Measurements from ENCODE around the gene COL21A1.

Gene COL21A1

GRCh38 chr6:56151609-56152224, 95.7 kb downstream of the COL21A1 start:
- H2AFZ ChIP-seq (ENCODE audit: low read depth, low read length), result no peak overlapping the region
- H3K36me3 ChIP-seq (ENCODE audit: insufficient read depth, low read length), result no peaks in the 10 kb centered on the region
- no peak overlapping the region for H3K9ac ChIP-seq (ENCODE audit: low read depth, low read length)
- H3K79me2 ChIP-seq (ENCODE audit: insufficient read depth, low read length), result no peaks in the 10 kb centered on the region
- ATAC-seq (ENCODE audit: insufficient read depth, low read depth) (no peak), DNase-seq (no peak)
- no peaks in the 10 kb centered on the region for H3K4me1 ChIP-seq (ENCODE audit: insufficient read depth, low read length)
- no peak overlapping the region for H3K27ac ChIP-seq (ENCODE audit: low read length)
- no peaks in the 10 kb centered on the region for H3K9me3 ChIP-seq (ENCODE audit: insufficient read depth, low read length, severe bottlenecking)
- no peaks in the 10 kb centered on the region for H3K27me3 ChIP-seq (ENCODE audit: insufficient read depth, low read length, poor library complexity)
- H4K20me1 ChIP-seq (ENCODE audit: insufficient read depth, low read length), result no peaks in the 10 kb centered on the region
- no peak overlapping the region for H3K4me2 ChIP-seq (ENCODE audit: insufficient read depth, low read length)
- H3K4me3 ChIP-seq (ENCODE audit: low read depth in 1 of 2, low read length in 2 of 2), result no peak overlapping the region
- no peak for TF ChIP-seq EZH2 (IDR thresholded peaks at IDR 0.05; ENCODE audit: borderline replicate concordance, low read depth, low read length, severe bottlenecking)
- TF ChIP-seq, protein P1, sequence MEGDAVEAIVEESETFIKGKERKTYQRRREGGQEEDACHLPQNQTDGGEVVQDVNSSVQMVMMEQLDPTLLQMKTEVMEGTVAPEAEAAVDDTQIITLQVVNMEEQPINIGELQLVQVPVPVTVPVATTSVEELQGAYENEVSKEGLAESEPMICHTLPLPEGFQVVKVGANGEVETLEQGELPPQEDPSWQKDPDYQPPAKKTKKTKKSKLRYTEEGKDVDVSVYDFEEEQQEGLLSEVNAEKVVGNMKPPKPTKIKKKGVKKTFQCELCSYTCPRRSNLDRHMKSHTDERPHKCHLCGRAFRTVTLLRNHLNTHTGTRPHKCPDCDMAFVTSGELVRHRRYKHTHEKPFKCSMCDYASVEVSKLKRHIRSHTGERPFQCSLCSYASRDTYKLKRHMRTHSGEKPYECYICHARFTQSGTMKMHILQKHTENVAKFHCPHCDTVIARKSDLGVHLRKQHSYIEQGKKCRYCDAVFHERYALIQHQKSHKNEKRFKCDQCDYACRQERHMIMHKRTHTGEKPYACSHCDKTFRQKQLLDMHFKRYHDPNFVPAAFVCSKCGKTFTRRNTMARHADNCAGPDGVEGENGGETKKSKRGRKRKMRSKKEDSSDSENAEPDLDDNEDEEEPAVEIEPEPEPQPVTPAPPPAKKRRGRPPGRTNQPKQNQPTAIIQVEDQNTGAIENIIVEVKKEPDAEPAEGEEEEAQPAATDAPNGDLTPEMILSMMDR (IDR thresholded peaks at IDR 0.05; ENCODE audit: borderline replicate concordance, extremely low read depth, low read length, poor library complexity, severe bottlenecking), result no peak

DNA sequence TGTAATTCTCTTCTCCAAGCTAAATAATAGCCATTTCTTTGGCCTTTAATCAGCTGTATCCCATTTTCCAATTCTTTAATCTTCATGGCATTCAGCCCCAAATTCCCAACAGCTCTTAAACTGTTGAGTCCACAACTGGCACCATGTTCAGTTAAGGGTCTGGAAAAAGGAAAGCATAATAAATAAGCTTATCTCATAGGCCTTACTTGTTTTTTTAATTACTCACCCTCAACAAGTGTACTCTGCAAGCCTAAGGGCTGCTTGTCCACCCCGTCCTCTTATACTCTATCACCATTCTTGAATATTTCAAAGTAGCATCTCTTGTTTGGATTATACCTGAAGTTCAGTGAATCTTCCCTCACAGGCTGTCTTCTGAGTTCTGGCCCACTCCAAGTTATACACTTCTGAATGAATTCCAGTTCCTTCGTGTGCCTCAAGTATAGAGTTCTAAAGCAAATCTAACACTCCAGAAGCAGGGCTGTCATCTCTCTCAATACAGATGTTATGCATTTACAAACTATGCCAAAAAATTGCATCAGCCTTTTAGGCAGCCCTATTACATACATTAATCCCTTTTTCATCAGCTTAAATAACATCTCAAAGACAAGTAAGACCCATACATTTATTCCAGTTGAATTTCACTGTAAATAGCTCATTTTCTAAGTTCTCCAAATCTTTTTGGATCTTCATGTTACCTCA, 98.7 kb downstream of the COL21A1 start:
- Histone ChIP-seq H3K9me3 (ENCODE audit: insufficient read depth, low read length, severe bottlenecking) (no peaks in the 10 kb centered on the region), H3K4me2 (ENCODE audit: insufficient read depth, low read length) (no peak overlapping the region), H3K36me3 (ENCODE audit: insufficient read depth, low read length) (no peaks in the 10 kb centered on the region), H3K4me3 (ENCODE audit: low read depth in 1 of 2, low read length in 2 of 2) (no peak overlapping the region), H3K79me2 (ENCODE audit: insufficient read depth, low read length) (no peaks in the 10 kb centered on the region), H3K27ac (ENCODE audit: low read length) (no peak overlapping the region), H4K20me1 (ENCODE audit: insufficient read depth, low read length) (no peaks in the 10 kb centered on the region), H3K27me3 (ENCODE audit: insufficient read depth, low read length, poor library complexity) (no peaks in the 10 kb centered on the region), H2AFZ (ENCODE audit: low read depth, low read length) (no peak overlapping the region), H3K9ac (ENCODE audit: low read depth, low read length) (no peak overlapping the region), H3K4me1 (ENCODE audit: insufficient read depth, low read length) (no peaks in the 10 kb centered on the region)
- ATAC-seq (ENCODE audit: insufficient read depth, low read depth) (no peak), DNase-seq (no peak)
- TF ChIP-seq EZH2 (IDR thresholded peaks at IDR 0.05; ENCODE audit: borderline replicate concordance, low read depth, low read length, severe bottlenecking), result no peak
- TF ChIP-seq, protein P1 (IDR thresholded peaks at IDR 0.05; ENCODE audit: borderline replicate concordance, extremely low read depth, low read length, poor library complexity, severe bottlenecking), result no peak

GRCh38 chr6:56147766-56148165, 99.6 kb downstream of the COL21A1 start:
- Histone ChIP-seq H3K4me2 (ENCODE audit: insufficient read depth, low read length) (no peak overlapping the region), H2AFZ (ENCODE audit: low read depth, low read length) (no peak overlapping the region), H3K27ac (ENCODE audit: low read length) (no peak overlapping the region), H3K36me3 (ENCODE audit: insufficient read depth, low read length) (no peaks in the 10 kb centered on the region), H4K20me1 (ENCODE audit: insufficient read depth, low read length) (no peaks in the 10 kb centered on the region), H3K9ac (ENCODE audit: low read depth, low read length) (no peak overlapping the region), H3K9me3 (ENCODE audit: insufficient read depth, low read length, severe bottlenecking) (no peaks in the 10 kb centered on the region), H3K27me3 (ENCODE audit: insufficient read depth, low read length, poor library complexity) (no peaks in the 10 kb centered on the region), H3K79me2 (ENCODE audit: insufficient read depth, low read length) (no peaks in the 10 kb centered on the region), H3K4me1 (ENCODE audit: insufficient read depth, low read length) (no peaks in the 10 kb centered on the region), H3K4me3 (ENCODE audit: low read depth in 1 of 2, low read length in 2 of 2) (no peak overlapping the region)
- TF ChIP-seq EZH2 (IDR thresholded peaks at IDR 0.05; ENCODE audit: borderline replicate concordance, low read depth, low read length, severe bottlenecking), result no peak
- TF ChIP-seq, protein P1 (IDR thresholded peaks at IDR 0.05; ENCODE audit: borderline replicate concordance, extremely low read depth, low read length, poor library complexity, severe bottlenecking), result no peak
- ATAC-seq (ENCODE audit: insufficient read depth, low read depth), result no peak
- DNase-seq, result no peak

Data from DND-41 (cell line).